ENCODE results near the gene SERTAD3. TPM values are rescaled to one million over a fixed set of nuclear protein-coding genes. Genes with fewer than 3 reads are reported as not detected.
"Not testable (repeated sequence)": the region's sequence is repeated elsewhere in the genome, so short reads cannot be mapped to it uniquely, and the experiment has no call there.

Gene SERTAD3
- total RNA-seq, 3 donors from 2014 or later = 6.4 to 9.5 (median 6.8) TPM

DNA sequence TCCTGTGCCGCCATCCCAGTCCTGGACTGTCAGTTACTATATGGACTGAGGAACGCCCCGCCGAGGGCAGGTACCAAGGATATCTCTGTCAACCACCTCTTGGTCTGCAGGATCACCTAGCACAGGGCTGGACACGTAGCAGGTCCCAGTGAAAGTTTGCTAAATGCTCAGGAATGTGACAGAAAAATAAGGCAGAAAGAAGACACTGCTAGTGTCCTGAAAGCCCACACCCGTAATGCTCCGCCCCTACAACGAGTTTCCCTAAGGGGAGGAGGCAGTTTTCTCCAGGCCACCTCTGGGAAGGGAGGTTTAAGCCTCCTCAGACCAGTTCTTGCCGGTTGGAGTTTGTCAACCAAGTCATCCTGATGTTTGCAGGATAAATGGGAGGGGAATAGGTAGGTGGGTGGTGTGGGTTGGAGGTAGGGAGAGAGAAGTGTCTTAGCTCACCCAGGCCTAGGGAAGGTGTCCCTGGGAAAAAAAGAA is 1.7 kb upstream of the SERTAD3 start:
- DNase-seq (no peak), ATAC-seq (no peak)
- Mint-ChIP-seq H3K27me3 (ENCODE audit: low read depth) (no peaks in the 10 kb centered on the region), H3K4me1 (ENCODE audit: low read depth) (peaks cover 17% of the 10 kb centered on the region), H3K4me3 (peak overlapping the region; percentile 60), H3K36me3 (ENCODE audit: insufficient read depth) (peaks cover 4% of the 10 kb centered on the region), H3K9me3 (no peaks in the 10 kb centered on the region)

- no peaks in the 10 kb centered on the region for H3K27me3 Mint-ChIP-seq (ENCODE audit: low read depth)
- no peaks in the 10 kb centered on the region for H3K9me3 Mint-ChIP-seq
- H3K4me1 Mint-ChIP-seq (ENCODE audit: low read depth) = peaks cover 17% of the 10 kb centered on the region
- H3K4me3 Mint-ChIP-seq = peak overlapping the region; percentile 97
- ATAC-seq (no peak), DNase-seq (no peak)
- peaks cover 5% of the 10 kb centered on the region for H3K36me3 Mint-ChIP-seq (ENCODE audit: insufficient read depth)
These were observed 734 bp upstream of the SERTAD3 start for GRCh38 chr19:40444825-40445312.

DNA sequence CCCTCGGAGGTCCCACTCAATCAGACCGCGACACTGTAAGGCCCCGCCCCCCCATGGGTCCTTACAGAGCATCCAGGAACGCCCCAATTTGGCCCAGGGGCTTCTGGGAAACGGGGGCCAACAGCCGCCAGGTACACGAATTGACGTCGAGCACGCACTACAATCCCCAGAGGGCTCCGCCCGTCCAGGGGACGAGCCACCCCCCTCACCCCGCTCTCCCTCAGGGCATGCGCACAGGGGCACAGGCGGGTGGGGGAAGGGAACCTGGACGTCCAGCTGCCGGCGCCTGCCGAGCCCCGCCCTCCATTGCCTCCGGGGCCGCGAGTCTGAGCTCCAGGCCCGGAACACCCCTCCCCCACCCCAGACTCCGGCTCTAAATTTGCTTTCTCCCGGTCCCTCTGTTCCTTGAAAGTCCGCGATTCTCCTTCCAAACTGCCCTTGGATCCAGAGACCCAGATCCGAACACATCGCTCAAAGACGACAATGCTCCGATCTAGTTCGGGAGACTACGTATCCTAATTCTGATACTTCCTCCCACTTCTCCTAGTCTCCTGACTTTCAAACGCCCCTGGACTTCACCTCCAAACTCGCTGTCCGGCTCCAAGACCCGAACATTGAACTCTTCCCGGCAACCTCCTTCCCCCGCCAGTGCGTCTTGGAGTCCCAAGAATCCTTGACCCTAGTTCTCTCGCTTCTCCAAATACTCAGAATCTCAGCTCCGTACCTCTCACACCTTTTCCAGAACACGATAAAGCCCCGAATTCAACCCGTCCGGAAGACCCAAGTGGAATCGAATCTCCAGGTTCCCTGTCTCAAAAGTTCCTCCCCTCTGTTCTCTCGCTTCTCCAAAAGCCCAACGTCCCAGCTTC is 770 bp downstream of the SERTAD3 start:
- no peaks in the 10 kb centered on the region for H3K27me3 Mint-ChIP-seq (ENCODE audit: low read depth)
- no peaks in the 10 kb centered on the region for H3K9me3 Mint-ChIP-seq
- peak overlapping the region; percentile 97 for H3K4me3 Mint-ChIP-seq
- H3K36me3 Mint-ChIP-seq (ENCODE audit: insufficient read depth) = peaks cover 5% of the 10 kb centered on the region
- peak; percentile 99 for DNase-seq
- peaks cover 17% of the 10 kb centered on the region for H3K4me1 Mint-ChIP-seq (ENCODE audit: low read depth)
- ATAC-seq = peak; percentile 82 to 83

- no peaks in the 10 kb centered on the region for H3K27me3 Mint-ChIP-seq (ENCODE audit: low read depth)
- DNase-seq = no peak
- ATAC-seq = no peak
These were observed 1.6 kb downstream of the SERTAD3 start for GRCh38 chr19:40442328-40443130.

DNA sequence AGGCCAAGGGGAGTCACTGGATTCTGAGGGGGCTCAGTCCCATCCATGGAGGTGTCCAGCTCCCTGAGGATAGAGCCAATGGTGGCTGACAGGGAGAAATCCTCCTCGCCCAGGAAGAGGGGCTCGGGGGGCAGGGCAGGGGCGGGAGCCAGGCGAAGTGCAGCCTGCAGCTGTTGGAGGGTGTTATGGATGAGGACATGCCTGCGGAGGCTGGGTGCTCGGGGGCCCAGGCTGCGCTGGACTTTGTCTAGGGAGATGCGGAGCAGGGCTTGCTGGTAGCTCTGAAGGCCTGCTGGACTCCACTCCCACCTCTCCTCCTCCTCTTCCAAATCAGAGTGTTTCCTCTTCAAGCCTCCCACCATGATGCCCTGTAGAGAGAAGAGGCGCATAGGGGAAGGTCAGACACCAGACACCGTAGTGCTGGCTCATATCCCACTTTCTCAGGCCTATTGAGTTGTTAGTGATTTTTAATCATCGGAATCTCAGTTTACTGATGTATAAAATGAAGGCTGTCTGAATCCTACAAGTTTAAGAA is 2.3 kb downstream of the SERTAD3 start:
- DNase-seq (no peak), ATAC-seq (no peak)
- Mint-ChIP-seq H3K36me3 (ENCODE audit: insufficient read depth) (peaks cover 5% of the 10 kb centered on the region), H3K4me1 (ENCODE audit: low read depth) (peaks cover 17% of the 10 kb centered on the region), H3K9me3 (no peaks in the 10 kb centered on the region), H3K4me3 (peak overlapping the region; percentile 97), H3K27me3 (ENCODE audit: low read depth) (no peaks in the 10 kb centered on the region)

More at GRCh38 chr19:40442328-40443130, 1.6 kb downstream of the SERTAD3 start:
- H3K4me3 Mint-ChIP-seq = peak overlapping the region; percentile 97
- peaks cover 5% of the 10 kb centered on the region for H3K36me3 Mint-ChIP-seq (ENCODE audit: insufficient read depth)
- H3K9me3 Mint-ChIP-seq = no peaks in the 10 kb centered on the region
- H3K4me1 Mint-ChIP-seq (ENCODE audit: low read depth) = peaks cover 17% of the 10 kb centered on the region

- Mint-ChIP-seq H3K4me1 (ENCODE audit: low read depth) (peaks cover 20% of the 10 kb centered on the region), H3K27me3 (ENCODE audit: low read depth) (no peaks in the 10 kb centered on the region), H3K9me3 (no peaks in the 10 kb centered on the region), H3K36me3 (ENCODE audit: insufficient read depth) (peaks cover 5% of the 10 kb centered on the region), H3K4me3 (no peak overlapping the region)
- ATAC-seq = no peak
- no peak for DNase-seq
These were observed 5.9 kb downstream of the SERTAD3 start for GRCh38 chr19:40438284-40438683.

- H3K27me3 Mint-ChIP-seq (ENCODE audit: low read depth) = no peaks in the 10 kb centered on the region
- H3K4me3 Mint-ChIP-seq = peak overlapping the region; percentile 86
- ATAC-seq (peak; percentile 92 to 93), DNase-seq (no peak)
- H3K9me3 Mint-ChIP-seq = no peaks in the 10 kb centered on the region
- H3K36me3 Mint-ChIP-seq (ENCODE audit: insufficient read depth) = no peaks in the 10 kb centered on the region
- peaks cover 13% of the 10 kb centered on the region for H3K4me1 Mint-ChIP-seq (ENCODE audit: low read depth)
These were observed 10.5 kb downstream of the SERTAD3 start for GRCh38 chr19:40433391-40434216.

DNA sequence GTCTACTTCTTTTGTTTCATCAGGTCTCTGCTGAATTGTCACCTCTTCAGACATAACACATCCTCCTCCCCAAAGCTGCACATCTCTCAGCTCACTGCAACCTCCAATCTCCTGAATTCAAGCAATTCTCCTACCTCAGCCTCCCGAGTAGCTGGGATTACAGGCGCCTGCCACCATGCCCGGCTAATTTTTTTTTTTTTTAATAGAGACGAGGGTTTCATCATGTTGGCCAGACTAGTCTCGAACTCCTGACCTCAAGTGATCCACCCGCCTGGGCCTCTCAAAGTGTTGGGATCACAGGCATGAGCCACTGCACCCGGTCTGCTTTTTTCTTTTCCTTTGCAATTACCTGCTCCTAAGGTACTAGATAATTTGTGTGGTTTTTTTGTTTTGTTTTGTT is 11.4 kb downstream of the SERTAD3 start:
- peak overlapping the region; percentile 86 for H3K4me3 Mint-ChIP-seq
- not testable (repeated sequence) for H3K36me3 Mint-ChIP-seq (ENCODE audit: insufficient read depth); ATAC-seq; H3K27me3 Mint-ChIP-seq (ENCODE audit: low read depth); H3K9me3 Mint-ChIP-seq; DNase-seq
- peaks cover 13% of the 10 kb centered on the region for H3K4me1 Mint-ChIP-seq (ENCODE audit: low read depth)

DNA sequence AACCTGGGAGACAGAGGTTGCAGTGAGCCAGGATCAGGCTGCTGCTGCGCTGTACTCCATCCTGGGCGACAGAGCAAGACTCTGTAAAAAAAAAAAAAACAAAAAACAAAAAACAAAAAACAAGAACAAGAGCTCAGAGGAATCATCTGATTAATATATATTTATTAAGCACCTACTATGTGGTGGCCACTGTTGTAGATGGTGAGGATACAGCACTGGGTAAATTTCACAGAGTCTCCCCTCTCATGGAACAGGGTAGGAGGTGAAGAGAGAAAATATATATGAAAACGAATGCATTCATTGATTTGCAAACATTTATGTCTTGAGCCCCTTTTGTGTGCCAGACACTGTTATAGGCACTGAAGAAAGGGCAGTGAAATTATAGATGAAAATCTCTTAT is 12.4 kb downstream of the SERTAD3 start:
- Mint-ChIP-seq H3K27me3 (ENCODE audit: low read depth) (no peaks in the 10 kb centered on the region), H3K4me3 (no peak overlapping the region)
- no peak for ATAC-seq

DNA sequence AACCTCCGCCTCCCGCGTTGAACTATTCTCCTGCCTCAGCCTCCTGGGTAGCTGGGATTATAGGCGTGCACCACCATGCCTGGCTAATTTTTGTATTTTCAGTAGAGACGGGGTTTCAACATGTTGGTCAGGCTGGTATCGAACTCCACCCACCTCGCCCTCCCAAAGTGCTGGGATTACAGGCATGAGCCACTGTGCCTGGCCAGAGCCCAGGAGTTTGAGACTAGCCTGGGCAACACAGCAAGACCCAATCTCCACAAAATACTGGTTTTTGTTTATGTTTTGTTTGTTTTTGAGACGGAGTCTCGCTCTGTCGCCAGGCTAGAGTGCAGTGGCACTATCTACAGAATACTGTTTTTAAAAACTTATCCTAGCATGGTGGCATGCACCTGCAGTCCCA is 13.9 kb downstream of the SERTAD3 start:
- not testable (repeated sequence) for H3K36me3 Mint-ChIP-seq (ENCODE audit: insufficient read depth); H3K9me3 Mint-ChIP-seq; H3K4me3 Mint-ChIP-seq; ATAC-seq; DNase-seq; H3K27me3 Mint-ChIP-seq (ENCODE audit: low read depth)
- H3K4me1 Mint-ChIP-seq (ENCODE audit: low read depth) = peaks cover 19% of the 10 kb centered on the region

More for the DNA sequence above, 12.4 kb downstream of the SERTAD3 start:
- no peak for DNase-seq
- no peaks in the 10 kb centered on the region for H3K9me3 Mint-ChIP-seq
- no peaks in the 10 kb centered on the region for H3K36me3 Mint-ChIP-seq (ENCODE audit: insufficient read depth)
- H3K4me1 Mint-ChIP-seq (ENCODE audit: low read depth) = peaks cover 13% of the 10 kb centered on the region

- DNase-seq; H3K27me3 Mint-ChIP-seq (ENCODE audit: low read depth); H3K36me3 Mint-ChIP-seq (ENCODE audit: insufficient read depth); H3K4me3 Mint-ChIP-seq; H3K9me3 Mint-ChIP-seq; ATAC-seq: not testable (repeated sequence)
- peaks cover 18% of the 10 kb centered on the region for H3K4me1 Mint-ChIP-seq (ENCODE audit: low read depth)
These were observed 15.9 kb downstream of the SERTAD3 start for GRCh38 chr19:40428197-40428596.

DNA sequence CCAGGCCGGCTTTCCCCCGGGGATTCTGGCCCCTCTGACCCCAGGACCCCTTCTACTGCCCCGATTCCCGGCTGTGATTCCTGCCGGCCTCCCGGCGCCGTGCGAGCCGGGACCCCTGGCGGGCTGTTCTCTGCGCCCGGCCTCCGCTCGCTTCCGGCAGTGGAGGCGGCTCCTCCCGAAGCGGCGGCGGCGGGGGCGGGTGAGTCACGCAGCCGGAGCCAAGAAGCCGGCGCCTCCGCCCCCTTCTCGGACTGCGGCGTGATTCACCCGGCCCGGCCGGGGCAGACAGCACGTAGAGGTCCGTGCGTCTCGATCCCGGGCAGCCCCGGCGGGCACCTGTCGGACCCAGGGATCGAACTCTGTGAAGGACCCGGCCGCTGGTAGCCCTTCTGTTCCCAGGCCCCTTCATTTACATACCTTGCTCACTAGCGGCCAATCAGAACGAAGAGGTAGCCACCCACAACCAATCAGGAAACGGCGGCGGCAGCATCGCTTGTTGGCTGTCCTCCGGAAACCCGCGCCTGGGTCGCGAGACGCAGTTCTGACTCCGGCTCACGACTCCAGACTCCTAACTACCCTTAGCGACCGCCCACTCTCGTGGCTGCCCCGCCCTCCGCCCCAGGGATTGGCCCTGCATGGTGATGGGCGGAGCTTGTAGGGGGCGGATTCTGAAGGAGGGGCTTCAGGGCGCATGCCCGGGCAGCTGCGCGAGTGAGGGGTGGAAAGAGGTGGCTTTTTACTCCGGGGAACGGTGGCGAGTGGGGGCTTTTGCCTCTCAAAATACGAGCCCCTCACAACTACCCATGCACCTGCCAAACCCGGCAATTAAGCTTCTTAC is 18.5 kb downstream of the SERTAD3 start, which contains the start of gene SERTAD1:
SERTAD1 (minus strand) TSS at position 543 of the 838 bp plus-strand sequence. CDS start 2,446 bp downstream, outside the sequence.
- Mint-ChIP-seq H3K27me3 (ENCODE audit: low read depth) (no peaks in the 10 kb centered on the region), H3K36me3 (ENCODE audit: insufficient read depth) (peaks cover 6% of the 10 kb centered on the region), H3K4me1 (ENCODE audit: low read depth) (peaks cover 24% of the 10 kb centered on the region), H3K9me3 (no peaks in the 10 kb centered on the region), H3K4me3 (peak within 1 kb of the TSS; percentile 93)
- peak; percentile 100 for DNase-seq
- peak; percentile 87 to 91 for ATAC-seq

Data from activated T-cell treated with anti-CD3 and anti-CD28 coated beads, Interleukin-2, amount 50 U/mL, for 4 hours (primary cell).